Measurements from ENCODE around the gene DRC7. TPM values are rescaled to one million over a fixed set of nuclear protein-coding genes. Genes with fewer than 3 reads are reported as not detected.

Gene DRC7
- total RNA-seq, 1 experiment from 2014 or later, result not detected

DNA sequence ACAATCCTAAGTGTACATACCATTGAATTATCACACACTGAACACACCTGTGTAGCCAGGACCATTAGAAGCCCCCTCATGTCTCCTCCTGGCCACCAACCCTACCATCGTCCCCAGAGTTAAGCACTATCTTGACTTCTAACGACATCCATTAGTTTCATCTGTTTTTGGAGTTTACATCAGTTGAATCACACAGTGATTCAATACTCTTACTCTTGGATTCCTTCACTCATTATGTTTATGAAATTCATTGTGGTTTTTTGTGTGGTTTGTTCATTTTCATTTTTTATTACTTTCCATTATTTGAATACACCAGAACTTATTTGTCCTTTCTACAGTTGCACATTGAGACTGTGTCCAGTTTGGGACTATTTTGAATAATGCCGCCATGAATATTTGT lies 13.6 kb downstream of the DRC7 start:
- TF ChIP-seq TCF7L2 (IDR thresholded peaks at IDR 0.05; ENCODE audit: low read depth, low read length), result no peak
- TF ChIP-seq, protein P1, sequence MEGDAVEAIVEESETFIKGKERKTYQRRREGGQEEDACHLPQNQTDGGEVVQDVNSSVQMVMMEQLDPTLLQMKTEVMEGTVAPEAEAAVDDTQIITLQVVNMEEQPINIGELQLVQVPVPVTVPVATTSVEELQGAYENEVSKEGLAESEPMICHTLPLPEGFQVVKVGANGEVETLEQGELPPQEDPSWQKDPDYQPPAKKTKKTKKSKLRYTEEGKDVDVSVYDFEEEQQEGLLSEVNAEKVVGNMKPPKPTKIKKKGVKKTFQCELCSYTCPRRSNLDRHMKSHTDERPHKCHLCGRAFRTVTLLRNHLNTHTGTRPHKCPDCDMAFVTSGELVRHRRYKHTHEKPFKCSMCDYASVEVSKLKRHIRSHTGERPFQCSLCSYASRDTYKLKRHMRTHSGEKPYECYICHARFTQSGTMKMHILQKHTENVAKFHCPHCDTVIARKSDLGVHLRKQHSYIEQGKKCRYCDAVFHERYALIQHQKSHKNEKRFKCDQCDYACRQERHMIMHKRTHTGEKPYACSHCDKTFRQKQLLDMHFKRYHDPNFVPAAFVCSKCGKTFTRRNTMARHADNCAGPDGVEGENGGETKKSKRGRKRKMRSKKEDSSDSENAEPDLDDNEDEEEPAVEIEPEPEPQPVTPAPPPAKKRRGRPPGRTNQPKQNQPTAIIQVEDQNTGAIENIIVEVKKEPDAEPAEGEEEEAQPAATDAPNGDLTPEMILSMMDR (IDR thresholded peaks at IDR 0.05), result no peak
- TF ChIP-seq, protein P2, sequence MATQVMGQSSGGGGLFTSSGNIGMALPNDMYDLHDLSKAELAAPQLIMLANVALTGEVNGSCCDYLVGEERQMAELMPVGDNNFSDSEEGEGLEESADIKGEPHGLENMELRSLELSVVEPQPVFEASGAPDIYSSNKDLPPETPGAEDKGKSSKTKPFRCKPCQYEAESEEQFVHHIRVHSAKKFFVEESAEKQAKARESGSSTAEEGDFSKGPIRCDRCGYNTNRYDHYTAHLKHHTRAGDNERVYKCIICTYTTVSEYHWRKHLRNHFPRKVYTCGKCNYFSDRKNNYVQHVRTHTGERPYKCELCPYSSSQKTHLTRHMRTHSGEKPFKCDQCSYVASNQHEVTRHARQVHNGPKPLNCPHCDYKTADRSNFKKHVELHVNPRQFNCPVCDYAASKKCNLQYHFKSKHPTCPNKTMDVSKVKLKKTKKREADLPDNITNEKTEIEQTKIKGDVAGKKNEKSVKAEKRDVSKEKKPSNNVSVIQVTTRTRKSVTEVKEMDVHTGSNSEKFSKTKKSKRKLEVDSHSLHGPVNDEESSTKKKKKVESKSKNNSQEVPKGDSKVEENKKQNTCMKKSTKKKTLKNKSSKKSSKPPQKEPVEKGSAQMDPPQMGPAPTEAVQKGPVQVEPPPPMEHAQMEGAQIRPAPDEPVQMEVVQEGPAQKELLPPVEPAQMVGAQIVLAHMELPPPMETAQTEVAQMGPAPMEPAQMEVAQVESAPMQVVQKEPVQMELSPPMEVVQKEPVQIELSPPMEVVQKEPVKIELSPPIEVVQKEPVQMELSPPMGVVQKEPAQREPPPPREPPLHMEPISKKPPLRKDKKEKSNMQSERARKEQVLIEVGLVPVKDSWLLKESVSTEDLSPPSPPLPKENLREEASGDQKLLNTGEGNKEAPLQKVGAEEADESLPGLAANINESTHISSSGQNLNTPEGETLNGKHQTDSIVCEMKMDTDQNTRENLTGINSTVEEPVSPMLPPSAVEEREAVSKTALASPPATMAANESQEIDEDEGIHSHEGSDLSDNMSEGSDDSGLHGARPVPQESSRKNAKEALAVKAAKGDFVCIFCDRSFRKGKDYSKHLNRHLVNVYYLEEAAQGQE (IDR thresholded peaks at IDR 0.05; ENCODE audit: insufficient read depth in 1 of 2, low read depth in 2 of 2, low read length in 1 of 2), result no peak
- H3K4me1 ChIP-seq (ENCODE audit: control insufficient read depth, insufficient read depth, low read length), result no peaks in the 10 kb centered on the region
- BruUV-seq (replicated peaks), result no TSS peak
- H3K9me3 ChIP-seq (ENCODE audit: control insufficient read depth, insufficient read depth, low read depth, low read length), result no peaks in the 10 kb centered on the region
- no peak overlapping the region for H3K27ac ChIP-seq (ENCODE audit: low read length)
- in situ Hi-C loops (cut with HindIII; ENCODE audit: low pct_unique_long_range_greater_than_20kb, low sequenced_read_pairs) (no loop called here), intact Hi-C loops (cut with micrococcal nuclease; ENCODE audit: unreplicated experiment) (no loop called here)
- ChIA-PET CTCF (no interaction called here), POLR2A (no interaction called here)
- H3K4me3 ChIP-seq (ENCODE audit: low read depth in 2 of 2, low read length in 2 of 2), result no peak overlapping the region
- no peaks in the 10 kb centered on the region; the same call in 1 of the 2 replicates for H3K27me3 ChIP-seq (ENCODE audit: control insufficient read depth, insufficient read depth, low read length)
- DNase-seq (ENCODE audit: low read depth, low spot score) (no peak), ATAC-seq (no peak)
- no peaks in the 10 kb centered on the region for H3K36me3 ChIP-seq (ENCODE audit: control insufficient read depth, insufficient read depth, low read length)

DNA sequence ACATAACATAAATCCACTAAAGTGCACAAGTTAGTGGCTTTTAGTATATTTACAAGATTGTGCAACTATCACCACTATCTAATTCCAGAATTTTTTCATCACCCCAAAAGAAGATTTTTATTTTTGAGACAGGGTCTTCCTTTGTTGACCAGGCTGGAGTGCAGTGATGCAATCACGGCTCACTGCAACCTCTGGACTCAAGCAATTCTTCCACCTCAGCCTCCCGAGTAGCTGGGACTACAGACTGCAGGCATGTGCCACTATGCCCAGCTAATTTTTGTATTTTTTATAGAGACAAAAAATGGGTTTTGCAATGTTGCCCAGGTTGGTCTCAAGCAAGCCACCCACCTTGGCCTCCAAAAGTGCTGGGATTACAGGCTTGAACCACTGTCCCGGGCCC lies 15.1 kb downstream of the DRC7 start:
- H3K4me1 ChIP-seq (ENCODE audit: control insufficient read depth, insufficient read depth, low read length), result no peaks in the 10 kb centered on the region
- no peak for ATAC-seq
- no peak overlapping the region for H3K27ac ChIP-seq (ENCODE audit: low read length)
- H3K4me3 ChIP-seq (ENCODE audit: low read depth in 2 of 2, low read length in 2 of 2), result no peak overlapping the region
- TF ChIP-seq TCF7L2 (IDR thresholded peaks at IDR 0.05; ENCODE audit: low read depth, low read length) (no peak), SIN3A (IDR thresholded peaks at IDR 0.05; ENCODE audit: borderline replicate concordance, insufficient read depth, low read depth, low read length) (no peak), POLR2AphosphoS5 (IDR thresholded peaks at IDR 0.05; ENCODE audit: low read depth, low read length) (no peak)
- TF ChIP-seq, protein P2 (IDR thresholded peaks at IDR 0.05; ENCODE audit: insufficient read depth in 1 of 2, low read depth in 2 of 2, low read length in 1 of 2), result no peak
- TF ChIP-seq, protein P1 (IDR thresholded peaks at IDR 0.05), result no peak
- H3K36me3 ChIP-seq (ENCODE audit: control insufficient read depth, insufficient read depth, low read length), result no peaks in the 10 kb centered on the region
- no peaks in the 10 kb centered on the region; the same call in 1 of the 2 replicates for H3K27me3 ChIP-seq (ENCODE audit: control insufficient read depth, insufficient read depth, low read length)
- DNase-seq (ENCODE audit: low read depth, low spot score), result no peak
- H3K9me3 ChIP-seq (ENCODE audit: control insufficient read depth, insufficient read depth, low read depth, low read length), result no peaks in the 10 kb centered on the region
- POLR2A ChIA-PET, result no interaction called here
- in situ Hi-C loops (cut with HindIII; ENCODE audit: low pct_unique_long_range_greater_than_20kb, low sequenced_read_pairs) (no loop called here), intact Hi-C loops (cut with micrococcal nuclease; ENCODE audit: unreplicated experiment) (no loop called here)
- CTCF ChIA-PET, result interaction anchor here (0.9 kb wide), 1 partner anchor 855 kb away, joined by 3 read pairs; no protein-coding TSS in a partner anchor
- no TSS peak for BruUV-seq (replicated peaks)
